GM12874 (cell line): Measurements from ENCODE around the gene CHD9.
A peak's percentile ranks its signal among the peaks of the same experiment; 100 is the strongest.

Source experiments
- TF ChIP-seq, protein P1 (sequence below): IDR thresholded peaks from 2 replicates; pipeline ENCODE4 v1.5.1; 2011; ENCODE audit warnings: low read depth, mild to moderate bottlenecking, control low read depth, low read length, moderate library complexity; ENCODE audit not compliant: insufficient read depth

CHD9 gene

GRCh38 chr16:53220585-53220984, 165.8 kb downstream of the CHD9 start:
- TF ChIP-seq, protein P1, sequence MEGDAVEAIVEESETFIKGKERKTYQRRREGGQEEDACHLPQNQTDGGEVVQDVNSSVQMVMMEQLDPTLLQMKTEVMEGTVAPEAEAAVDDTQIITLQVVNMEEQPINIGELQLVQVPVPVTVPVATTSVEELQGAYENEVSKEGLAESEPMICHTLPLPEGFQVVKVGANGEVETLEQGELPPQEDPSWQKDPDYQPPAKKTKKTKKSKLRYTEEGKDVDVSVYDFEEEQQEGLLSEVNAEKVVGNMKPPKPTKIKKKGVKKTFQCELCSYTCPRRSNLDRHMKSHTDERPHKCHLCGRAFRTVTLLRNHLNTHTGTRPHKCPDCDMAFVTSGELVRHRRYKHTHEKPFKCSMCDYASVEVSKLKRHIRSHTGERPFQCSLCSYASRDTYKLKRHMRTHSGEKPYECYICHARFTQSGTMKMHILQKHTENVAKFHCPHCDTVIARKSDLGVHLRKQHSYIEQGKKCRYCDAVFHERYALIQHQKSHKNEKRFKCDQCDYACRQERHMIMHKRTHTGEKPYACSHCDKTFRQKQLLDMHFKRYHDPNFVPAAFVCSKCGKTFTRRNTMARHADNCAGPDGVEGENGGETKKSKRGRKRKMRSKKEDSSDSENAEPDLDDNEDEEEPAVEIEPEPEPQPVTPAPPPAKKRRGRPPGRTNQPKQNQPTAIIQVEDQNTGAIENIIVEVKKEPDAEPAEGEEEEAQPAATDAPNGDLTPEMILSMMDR = peak; percentile 32; the same call in 1 of the 2 replicates

DNA sequence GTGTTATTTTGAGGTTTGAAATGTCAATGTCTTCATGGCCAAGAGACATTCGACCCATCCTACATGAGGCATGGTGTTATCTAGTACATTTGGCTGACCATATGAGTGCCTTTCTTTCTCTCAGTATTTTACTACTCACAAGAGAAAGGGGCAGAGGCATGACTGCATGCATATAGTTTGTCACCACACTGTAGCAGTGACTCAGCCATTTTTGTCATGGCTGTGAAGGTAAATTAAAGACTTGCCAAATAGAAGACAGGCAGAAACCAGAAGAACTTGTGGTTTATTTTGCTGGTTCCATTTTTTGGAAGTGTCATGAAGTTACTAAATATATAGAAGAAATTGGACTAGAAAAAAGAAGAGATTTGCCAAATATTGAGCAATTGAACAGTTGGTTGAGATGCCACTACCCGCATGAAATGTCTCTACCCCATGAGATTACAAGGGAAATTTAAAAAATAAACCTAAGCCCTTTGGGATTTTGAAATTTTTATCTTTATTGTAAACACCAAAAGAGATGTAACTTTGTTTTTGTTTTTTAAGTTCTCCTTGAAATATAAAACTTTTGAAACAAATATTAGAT, 170.3 kb downstream of the CHD9 start:
- TF ChIP-seq, protein P1 = no peak

- TF ChIP-seq, protein P1 = no peak
These were observed 178.2 kb downstream of the CHD9 start for GRCh38 chr16:53232826-53233529.

DNA sequence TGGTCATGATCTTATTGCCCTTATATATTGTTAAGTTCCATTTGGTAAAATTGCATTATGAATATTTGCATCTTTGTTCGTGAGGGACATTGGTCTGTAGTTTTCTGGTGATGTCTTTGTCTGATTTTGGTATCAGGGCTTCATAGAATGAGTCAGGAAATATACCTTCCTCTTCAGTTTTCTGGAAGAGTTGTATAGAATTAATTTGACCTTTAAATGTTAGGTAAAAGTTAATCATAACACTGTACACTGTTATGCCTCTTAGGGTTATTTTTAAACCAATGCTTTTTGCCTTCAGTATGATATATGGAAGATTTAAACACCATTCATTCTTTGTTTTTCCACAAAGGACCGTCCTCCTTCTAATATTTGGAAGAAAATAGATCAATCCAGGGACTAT, 180.0 kb downstream of the CHD9 start:
- TF ChIP-seq, protein P1 = no peak

DNA sequence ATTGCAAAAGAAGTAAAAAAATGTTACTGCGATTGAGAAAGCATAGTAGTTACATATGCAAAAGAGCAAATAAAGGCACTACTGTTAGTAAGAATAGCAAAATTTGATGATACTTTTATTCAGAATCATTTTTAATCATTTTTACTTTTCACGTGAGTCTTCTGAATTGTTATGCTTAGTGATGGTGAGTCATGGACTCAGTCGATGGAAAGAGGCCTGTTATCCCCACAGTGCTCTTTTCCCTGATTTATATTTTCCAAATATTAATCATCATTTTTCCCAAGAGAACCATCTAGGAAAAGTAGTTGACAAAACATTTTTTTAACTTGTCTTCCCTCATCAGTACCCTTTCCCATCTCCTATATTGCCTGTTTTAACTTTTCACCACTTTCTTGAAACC, 181.1 kb downstream of the CHD9 start:
- TF ChIP-seq, protein P1 = no peak

GRCh38 chr16:53249331-53249730, 194.5 kb downstream of the CHD9 start:
- TF ChIP-seq, protein P1 = no peak

GRCh38 chr16:53257001-53257400, 202.2 kb downstream of the CHD9 start:
- TF ChIP-seq, protein P1 = no peak
